Left lung (tissue), 10 donors: Measurements from ENCODE around the gene ADH4. TPM values are rescaled to one million over a fixed set of nuclear protein-coding genes. Genes with fewer than 3 reads are reported as not detected.

Source experiments
- ATAC-seq: fragments of 200-7000 bp; cut with Tn5 transposase; one replicate; pipeline ENCODE4 v1.9.1; 2020; ENCODE audit warnings: moderate library complexity
- DNase-seq, 4 donors: peaks; one replicate each; pipeline ENCODE4 v3.0.0-alpha.2; 2013 to 2020
- H3K27ac ChIP-seq, 2 donors: fragments of 200-600 bp; sonication (generic) in 1 of 2; one replicate each; pipeline versions ENCODE4 v1.5.0 to v1.8.0; 2020 to 2021
- H3K27me3 ChIP-seq, 2 donors: fragments of 200-600 bp; sonication (generic) in 1 of 2; one replicate each; pipeline versions ENCODE4 v1.5.0 to v1.8.0; 2020 to 2021
- H3K36me3 ChIP-seq, 2 donors: fragments of 200-600 bp; sonication (generic) in 1 of 2; one replicate each; pipeline versions ENCODE4 v1.5.0 to v1.8.0; 2020 to 2021
- H3K4me1 ChIP-seq, 2 donors: fragments of 200-600 bp; one replicate each; pipeline ENCODE4 v1.8.0; 2021
- H3K4me3 ChIP-seq, 2 donors: fragments of 200-600 bp; sonication (generic) in 1 of 2; one replicate each; pipeline versions ENCODE4 v1.5.0 to v1.8.0; 2020 to 2021; ENCODE audit warnings: mild to moderate bottlenecking in 1 of 2
- H3K9me3 ChIP-seq, 2 donors: fragments of 200-600 bp; sonication (generic) in 1 of 2; one replicate each; pipeline versions ENCODE4 v1.5.0 to v1.8.0; 2020 to 2021
- intact Hi-C, 2 donors: fragments of 100-400 bp; cut with DNase I; formaldehyde crosslinking; loops; one replicate each; pipeline versions ENCODE4 v1.11.2 to v1.14.2; 2022
- polyA plus RNA-seq, 6 donors: library from polyadenylated mRNA; unstranded; fragments of 120-200 nt; gene quantifications; one replicate each; pipeline ENCODE4 v1.2.1, GENCODE V29; 2013; ENCODE audit not compliant: insufficient read length in 6 of 6
- total RNA-seq, 2 donors: library from RNA; stranded (reverse); fragmentation: NEBNext Ultra II Directional; extraction: Animal tissue kit (Norgen Biotek cat#: 25700); gene quantifications; one replicate each; pipeline ENCODE4 v1.2.1, GENCODE V29; 2021
- TF ChIP-seq, protein P1 (sequence below), 2 donors: fragments of 200-600 bp; sonication (generic) in 1 of 2; IDR thresholded peaks; one replicate each; pipeline versions ENCODE4 v1.5.0 to v1.8.0; 2021; ENCODE audit warnings: antibody characterized with exemption in 2 of 2
- donor health status: DM: no; HTN: yes; CAD: no.
- donor health status: DM: no; HTN: no; CAD: no.

ADH4 gene
- total and polyA plus RNA-seq, 8 donors = 0.48 to 2.0 (median 1.5) TPM; not detected in 2

DNA sequence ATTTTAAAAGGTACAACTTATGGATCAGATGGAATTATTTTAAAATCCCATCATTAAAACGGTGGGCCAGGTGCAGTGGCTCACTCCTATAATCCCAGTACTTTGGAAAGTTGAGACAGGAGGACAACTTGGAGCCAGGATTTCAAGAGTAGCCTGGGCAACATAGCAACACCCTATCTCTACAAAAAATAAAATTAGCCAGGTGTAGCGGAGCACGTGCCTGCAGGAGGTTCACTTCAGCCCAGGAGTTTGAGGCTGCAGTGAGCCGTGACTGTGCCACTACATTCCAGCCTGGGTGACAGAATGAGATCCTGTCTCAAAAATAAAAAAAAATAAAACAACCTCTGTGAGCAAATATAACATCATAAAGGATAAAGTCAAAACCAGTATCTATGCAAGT, 66.9 kb downstream of the ADH4 start:
- Histone ChIP-seq H3K27me3 (no peaks in the 10 kb centered on the region), H3K4me1 (peaks cover 0 to 4% of the 10 kb centered on the region in 2 donors), H3K9me3 (no peaks in the 10 kb centered on the region), H3K27ac (no peak overlapping the region), H3K4me3 (no peak overlapping the region), H3K36me3 (peaks cover 5 to 100% of the 10 kb centered on the region in 2 donors)
- DNase-seq (no peak), ATAC-seq (no peak)
- TF ChIP-seq, protein P1, sequence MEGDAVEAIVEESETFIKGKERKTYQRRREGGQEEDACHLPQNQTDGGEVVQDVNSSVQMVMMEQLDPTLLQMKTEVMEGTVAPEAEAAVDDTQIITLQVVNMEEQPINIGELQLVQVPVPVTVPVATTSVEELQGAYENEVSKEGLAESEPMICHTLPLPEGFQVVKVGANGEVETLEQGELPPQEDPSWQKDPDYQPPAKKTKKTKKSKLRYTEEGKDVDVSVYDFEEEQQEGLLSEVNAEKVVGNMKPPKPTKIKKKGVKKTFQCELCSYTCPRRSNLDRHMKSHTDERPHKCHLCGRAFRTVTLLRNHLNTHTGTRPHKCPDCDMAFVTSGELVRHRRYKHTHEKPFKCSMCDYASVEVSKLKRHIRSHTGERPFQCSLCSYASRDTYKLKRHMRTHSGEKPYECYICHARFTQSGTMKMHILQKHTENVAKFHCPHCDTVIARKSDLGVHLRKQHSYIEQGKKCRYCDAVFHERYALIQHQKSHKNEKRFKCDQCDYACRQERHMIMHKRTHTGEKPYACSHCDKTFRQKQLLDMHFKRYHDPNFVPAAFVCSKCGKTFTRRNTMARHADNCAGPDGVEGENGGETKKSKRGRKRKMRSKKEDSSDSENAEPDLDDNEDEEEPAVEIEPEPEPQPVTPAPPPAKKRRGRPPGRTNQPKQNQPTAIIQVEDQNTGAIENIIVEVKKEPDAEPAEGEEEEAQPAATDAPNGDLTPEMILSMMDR (IDR thresholded peaks at IDR 0.05) = no peak
- intact Hi-C loops = no loop called here

DNA sequence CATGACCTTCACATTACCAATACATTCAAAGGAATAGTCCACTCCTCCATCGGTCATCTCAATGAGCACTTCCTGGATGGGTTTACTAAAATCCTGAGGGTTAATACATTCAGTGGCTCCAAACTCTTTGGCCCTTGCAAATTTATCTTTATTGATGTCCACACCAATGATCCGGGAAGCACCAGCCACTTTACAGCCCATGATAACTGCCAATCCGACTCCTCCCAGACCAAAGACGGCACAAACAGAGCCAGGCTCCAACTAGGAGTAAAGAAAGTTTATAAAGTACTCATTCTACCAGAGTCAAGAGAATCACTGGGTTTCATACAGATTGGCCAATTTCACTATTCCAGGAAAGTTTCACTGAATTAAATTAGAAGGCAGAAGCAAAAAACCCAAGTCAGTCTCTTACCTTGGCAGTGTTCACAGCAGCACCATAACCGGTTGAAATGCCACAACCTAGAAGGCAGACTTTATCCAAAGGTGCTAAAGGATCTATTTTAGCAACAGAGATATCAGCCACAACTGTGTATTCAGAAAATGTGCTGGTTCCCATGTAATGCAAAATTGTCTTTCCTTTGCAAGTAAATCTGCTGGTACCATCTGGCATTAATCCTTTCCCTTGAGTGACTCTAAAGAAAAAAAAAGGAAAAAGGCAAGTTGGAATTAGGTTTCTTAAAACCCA, 67.7 kb downstream of the ADH4 start:
- DNase-seq = no peak
- Histone ChIP-seq H3K27ac (no peak overlapping the region), H3K4me3 (no peak overlapping the region), H3K27me3 (no peaks in the 10 kb centered on the region), H3K4me1 (no peaks in the 10 kb centered on the region), H3K36me3 (peaks cover 5 to 100% of the 10 kb centered on the region in 2 donors), H3K9me3 (no peaks in the 10 kb centered on the region)
- intact Hi-C loops = no loop called here
- TF ChIP-seq, protein P1 (IDR thresholded peaks at IDR 0.05) = no peak
- no peak for ATAC-seq

DNA sequence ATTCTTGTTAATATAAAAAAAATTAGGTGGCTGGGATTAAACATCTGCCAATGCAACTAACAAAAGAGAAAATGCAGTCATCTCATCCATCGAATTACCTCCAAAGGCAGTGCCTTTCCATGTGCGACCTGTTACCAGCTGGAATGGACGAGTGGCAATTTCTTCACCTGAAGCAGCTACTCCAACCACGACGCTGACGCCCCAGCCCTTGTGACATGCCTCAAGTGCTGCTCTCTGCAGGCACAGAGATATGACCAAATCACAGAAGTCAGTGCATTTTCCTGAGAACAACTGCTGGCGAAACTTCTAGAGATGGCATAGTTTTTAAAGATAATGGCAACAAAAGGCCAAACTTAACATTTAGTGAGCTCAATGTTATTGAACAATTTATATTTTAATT, 69.3 kb downstream of the ADH4 start:
- TF ChIP-seq, protein P1 (IDR thresholded peaks at IDR 0.05) = no peak
- ATAC-seq (peak; percentile 95), DNase-seq (peak in 2 of 4 donors; percentile 27 to 65)
- Histone ChIP-seq H3K36me3 (peaks cover 5 to 90% of the 10 kb centered on the region in 2 donors), H3K27ac (no peak overlapping the region), H3K27me3 (no peaks in the 10 kb centered on the region), H3K4me1 (no peaks in the 10 kb centered on the region), H3K9me3 (no peaks in the 10 kb centered on the region), H3K4me3 (no peak overlapping the region)
- intact Hi-C loops = no loop called here

Other genes with a start within 250 kb of the ADH4 start
- 10 to 100 TPM; 78.8 to 78.9 TPM for gene EIF4E, start 215.2 kb downstream of the ADH4 start, total RNA-seq
- gene EIF4E, start 215.2 kb downstream of the ADH4 start, polyA plus RNA-seq = 100 to 1,000 TPM in 5 of 6 donors, 10 to 100 TPM in 1; 95.0 to 114 (median 105) TPM
- gene METAP1, start 148.6 kb downstream of the ADH4 start, total RNA-seq = 10 to 100 TPM; 31.5 to 42.8 TPM
- 10 to 100 TPM; 56.8 to 73.1 (median 64.4) TPM for gene METAP1, start 148.6 kb downstream of the ADH4 start, polyA plus RNA-seq
- 100 to 1,000 TPM; 152 to 160 TPM for gene ADH5, start 55.5 kb downstream of the ADH4 start, total RNA-seq
- gene ADH5, start 55.5 kb downstream of the ADH4 start, polyA plus RNA-seq = 100 to 1,000 TPM; 233 to 305 (median 257) TPM
- not detected for gene ADH6, start 74.9 kb upstream of the ADH4 start, total RNA-seq
- gene ADH6, start 74.9 kb upstream of the ADH4 start, polyA plus RNA-seq = 10 to 100 TPM; 11.8 to 23.6 (median 16.0) TPM
- gene ADH1A, start 146.7 kb upstream of the ADH4 start, total RNA-seq = 1 to 10 TPM; 1.0 to 1.3 TPM
- gene ADH1A, start 146.7 kb upstream of the ADH4 start, polyA plus RNA-seq = 10 to 100 TPM; 12.5 to 17.6 (median 15.3) TPM
- 100 to 1,000 TPM; 312 to 427 TPM for gene ADH1B, start 177.1 kb upstream of the ADH4 start, total RNA-seq
- 1,000 to 10,000 TPM in 4 of 6 donors, 100 to 1,000 TPM in 2; 961 to 1,119 (median 1,010) TPM for gene ADH1B, start 177.1 kb upstream of the ADH4 start, polyA plus RNA-seq
- 1 to 10 TPM; 1.2 to 1.8 TPM for gene ADH1C, start 208.4 kb upstream of the ADH4 start, total RNA-seq
- 10 to 100 TPM; 17.9 to 26.4 (median 24.3) TPM for gene ADH1C, start 208.4 kb upstream of the ADH4 start, polyA plus RNA-seq